ENCODE measurements around the gene ELOVL1.

The ELOVL1 gene

DNA sequence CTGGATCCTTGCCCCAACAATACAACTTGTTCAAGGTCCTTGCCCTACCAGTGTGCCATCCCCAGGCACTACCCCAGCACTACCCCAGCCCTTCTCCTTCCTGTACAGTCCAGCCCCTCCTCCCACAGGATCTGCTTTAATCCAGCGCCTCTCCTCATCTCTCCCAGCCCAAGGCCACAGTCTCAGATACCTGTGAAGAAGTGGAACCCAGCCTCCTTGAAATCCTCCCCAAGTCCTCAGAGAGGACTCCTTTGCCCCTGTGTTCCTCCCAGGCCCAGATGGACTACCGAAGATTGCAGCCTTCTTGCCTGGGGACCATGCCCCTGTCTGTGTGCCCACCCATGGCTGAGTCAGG is 15.5 kb downstream of the ELOVL1 start:
- no peak overlapping the region for H3K27ac ChIP-seq
- H3K27me3 ChIP-seq (ENCODE audit: insufficient read depth, low read depth), result no peaks in the 10 kb centered on the region
- H4K20me1 ChIP-seq (ENCODE audit: insufficient read depth), result no peaks in the 10 kb centered on the region
- H3K4me2 ChIP-seq, result no peak overlapping the region
- peaks cover 2% of the 10 kb centered on the region for H3K4me1 ChIP-seq (ENCODE audit: low read depth, poor library complexity, severe bottlenecking)
- no peak overlapping the region for H2AFZ ChIP-seq (ENCODE audit: low read depth)
- H3K4me3 ChIP-seq (IDR thresholded peaks at IDR 0.05; ENCODE audit: insufficient read depth, low read depth, low read length), result no peak overlapping the region
- TF ChIP-seq, protein P1, sequence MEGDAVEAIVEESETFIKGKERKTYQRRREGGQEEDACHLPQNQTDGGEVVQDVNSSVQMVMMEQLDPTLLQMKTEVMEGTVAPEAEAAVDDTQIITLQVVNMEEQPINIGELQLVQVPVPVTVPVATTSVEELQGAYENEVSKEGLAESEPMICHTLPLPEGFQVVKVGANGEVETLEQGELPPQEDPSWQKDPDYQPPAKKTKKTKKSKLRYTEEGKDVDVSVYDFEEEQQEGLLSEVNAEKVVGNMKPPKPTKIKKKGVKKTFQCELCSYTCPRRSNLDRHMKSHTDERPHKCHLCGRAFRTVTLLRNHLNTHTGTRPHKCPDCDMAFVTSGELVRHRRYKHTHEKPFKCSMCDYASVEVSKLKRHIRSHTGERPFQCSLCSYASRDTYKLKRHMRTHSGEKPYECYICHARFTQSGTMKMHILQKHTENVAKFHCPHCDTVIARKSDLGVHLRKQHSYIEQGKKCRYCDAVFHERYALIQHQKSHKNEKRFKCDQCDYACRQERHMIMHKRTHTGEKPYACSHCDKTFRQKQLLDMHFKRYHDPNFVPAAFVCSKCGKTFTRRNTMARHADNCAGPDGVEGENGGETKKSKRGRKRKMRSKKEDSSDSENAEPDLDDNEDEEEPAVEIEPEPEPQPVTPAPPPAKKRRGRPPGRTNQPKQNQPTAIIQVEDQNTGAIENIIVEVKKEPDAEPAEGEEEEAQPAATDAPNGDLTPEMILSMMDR (conservative IDR thresholded peaks at IDR 0.05; ENCODE audit: low read depth, low read length), result no peak
- H3K79me2 ChIP-seq (ENCODE audit: insufficient read depth, low read depth), result no peaks in the 10 kb centered on the region
- no peak overlapping the region for H3K9ac ChIP-seq
- no peaks in the 10 kb centered on the region for H3K36me3 ChIP-seq (ENCODE audit: insufficient read depth)

DNA sequence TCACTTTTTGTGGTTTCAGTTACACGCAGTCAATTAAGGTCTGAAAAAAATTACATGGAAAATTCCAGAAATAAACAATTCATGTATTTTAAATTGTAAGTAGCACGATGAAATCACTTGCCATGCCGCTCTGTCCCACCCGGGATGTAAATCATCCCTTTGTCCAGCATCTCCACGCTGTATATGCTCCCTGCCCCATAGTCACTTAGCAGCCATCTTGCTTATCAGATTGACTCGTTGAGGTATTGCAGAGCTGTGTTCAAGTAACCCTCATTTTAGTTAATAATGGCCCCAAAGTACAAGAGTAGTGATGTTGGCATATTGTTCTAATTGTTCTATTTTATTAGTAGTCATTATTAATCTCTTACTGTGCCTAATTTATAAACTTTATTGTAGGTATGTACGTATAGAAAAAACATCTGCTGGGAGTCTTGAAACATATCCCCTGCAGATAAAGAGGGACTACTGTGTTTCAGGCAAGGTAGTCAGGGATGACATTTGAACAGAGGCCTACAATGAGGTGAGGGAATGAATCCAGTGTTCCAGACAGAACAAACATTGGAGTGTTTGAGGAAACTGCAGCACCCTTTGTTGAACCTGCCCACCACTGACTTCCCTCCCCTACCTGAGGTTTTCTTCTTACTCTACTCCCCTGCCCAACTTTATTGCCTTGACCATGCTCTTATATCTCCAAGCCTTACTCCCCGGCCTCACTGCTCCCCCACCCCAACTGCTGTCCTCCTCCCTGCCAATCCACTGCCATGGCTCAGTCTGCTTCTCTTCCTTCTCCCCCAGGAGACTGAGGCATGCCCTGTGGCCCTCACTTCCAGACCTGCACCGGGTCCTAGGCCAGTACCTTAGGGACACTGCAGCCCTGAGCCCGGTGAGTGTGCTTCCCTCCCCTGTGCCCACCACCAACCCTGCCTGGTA is 16.1 kb downstream of the ELOVL1 start:
- Histone ChIP-seq H3K4me3 (IDR thresholded peaks at IDR 0.05; ENCODE audit: insufficient read depth, low read depth, low read length) (no peak overlapping the region), H3K79me2 (ENCODE audit: insufficient read depth, low read depth) (no peaks in the 10 kb centered on the region), H3K27ac (no peak overlapping the region), H4K20me1 (ENCODE audit: insufficient read depth) (no peaks in the 10 kb centered on the region), H3K27me3 (ENCODE audit: insufficient read depth, low read depth) (no peaks in the 10 kb centered on the region), H2AFZ (ENCODE audit: low read depth) (no peak overlapping the region), H3K36me3 (ENCODE audit: insufficient read depth) (no peaks in the 10 kb centered on the region), H3K9ac (no peak overlapping the region), H3K4me2 (no peak overlapping the region), H3K4me1 (ENCODE audit: low read depth, poor library complexity, severe bottlenecking) (no peaks in the 10 kb centered on the region)
- TF ChIP-seq, protein P1 (conservative IDR thresholded peaks at IDR 0.05; ENCODE audit: low read depth, low read length), result no peak

DNA sequence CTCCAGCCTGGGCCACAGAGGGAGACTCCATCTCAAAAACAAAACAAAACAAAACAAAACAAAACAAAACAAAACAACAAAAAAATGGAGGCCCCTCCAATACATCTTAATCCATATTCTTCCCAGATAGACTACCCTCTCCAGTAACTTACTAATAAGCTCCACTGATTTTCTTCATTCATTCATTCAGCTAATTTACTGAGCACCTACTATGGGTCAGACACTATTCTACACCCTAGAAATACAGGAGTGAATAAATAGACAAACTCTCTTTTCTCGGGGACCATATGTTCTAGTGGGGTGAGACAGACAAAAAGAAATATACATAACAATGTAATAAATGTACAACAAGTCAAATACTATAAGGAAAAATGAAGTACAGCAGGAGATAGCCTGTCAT is 16.8 kb downstream of the ELOVL1 start:
- TF ChIP-seq, protein P1 (conservative IDR thresholded peaks at IDR 0.05; ENCODE audit: low read depth, low read length), result no peak
- no peak overlapping the region for H3K4me2 ChIP-seq
- no peaks in the 10 kb centered on the region for H4K20me1 ChIP-seq (ENCODE audit: insufficient read depth)
- no peaks in the 10 kb centered on the region for H3K36me3 ChIP-seq (ENCODE audit: insufficient read depth)
- H3K4me1 ChIP-seq (ENCODE audit: low read depth, poor library complexity, severe bottlenecking), result no peaks in the 10 kb centered on the region
- no peak overlapping the region for H2AFZ ChIP-seq (ENCODE audit: low read depth)
- H3K9ac ChIP-seq, result no peak overlapping the region
- H3K27ac ChIP-seq, result no peak overlapping the region
- H3K79me2 ChIP-seq (ENCODE audit: insufficient read depth, low read depth), result no peaks in the 10 kb centered on the region
- no peaks in the 10 kb centered on the region for H3K27me3 ChIP-seq (ENCODE audit: insufficient read depth, low read depth)
- no peak overlapping the region for H3K4me3 ChIP-seq (IDR thresholded peaks at IDR 0.05; ENCODE audit: insufficient read depth, low read depth, low read length)

DNA sequence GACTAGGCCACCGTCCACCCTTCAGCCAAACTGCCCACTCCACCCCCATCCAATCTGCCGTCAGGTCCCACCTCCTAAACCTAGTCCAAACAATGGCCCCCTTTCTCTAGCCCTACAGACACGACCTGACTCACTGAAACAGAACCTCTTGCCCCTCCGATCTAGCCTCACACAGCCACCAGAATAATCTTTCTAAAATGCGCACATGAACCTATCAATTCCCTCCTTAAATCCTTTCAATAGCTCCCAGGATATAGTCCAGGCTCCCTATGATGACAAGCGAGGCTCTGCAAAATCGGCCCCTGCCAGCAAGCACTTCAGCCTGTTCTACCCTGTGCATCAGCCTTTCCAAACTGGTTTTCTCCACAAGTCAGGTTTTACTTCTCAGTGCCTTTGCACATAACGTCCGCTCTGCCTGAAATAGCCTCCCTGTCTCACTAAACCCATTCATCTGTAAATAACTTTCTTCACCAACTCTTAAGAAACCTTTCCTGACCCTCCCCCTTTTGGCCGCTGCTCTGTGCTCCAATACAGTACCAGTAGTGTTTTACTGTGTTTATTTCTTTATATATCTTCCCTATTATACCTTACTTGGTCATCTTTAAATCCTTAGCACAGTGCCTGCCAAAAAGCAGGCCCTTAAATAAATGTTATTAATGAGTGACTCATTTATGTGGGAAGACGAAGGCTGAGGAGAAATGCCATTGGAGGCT is 18.1 kb downstream of the ELOVL1 start:
- H4K20me1 ChIP-seq (ENCODE audit: insufficient read depth), result no peaks in the 10 kb centered on the region
- no peak overlapping the region for H3K27ac ChIP-seq
- H2AFZ ChIP-seq (ENCODE audit: low read depth), result peak overlapping the region; percentile 27
- no peak overlapping the region; the same call in 1 of the 2 replicates for H3K9ac ChIP-seq
- TF ChIP-seq, protein P1 (conservative IDR thresholded peaks at IDR 0.05; ENCODE audit: low read depth, low read length), result no peak
- no peaks in the 10 kb centered on the region for H3K4me1 ChIP-seq (ENCODE audit: low read depth, poor library complexity, severe bottlenecking)
- H3K79me2 ChIP-seq (ENCODE audit: insufficient read depth, low read depth), result no peaks in the 10 kb centered on the region
- H3K4me3 ChIP-seq (IDR thresholded peaks at IDR 0.05; ENCODE audit: insufficient read depth, low read depth, low read length), result no peak overlapping the region
- no peaks in the 10 kb centered on the region for H3K36me3 ChIP-seq (ENCODE audit: insufficient read depth)
- peak overlapping the region; percentile 17; the same call in 1 of the 2 replicates for H3K4me2 ChIP-seq
- H3K27me3 ChIP-seq (ENCODE audit: insufficient read depth, low read depth), result no peaks in the 10 kb centered on the region

Measured in KMS-11 (cell line).